ENCODE data around the gene YTHDF1. TPM values are rescaled to one million over a fixed set of nuclear protein-coding genes. Genes with fewer than 3 reads are reported as not detected.

YTHDF1 gene
- total and polyA plus RNA-seq, 2 experiments from 2014 or later = 35.9 to 57.4 TPM

DNA sequence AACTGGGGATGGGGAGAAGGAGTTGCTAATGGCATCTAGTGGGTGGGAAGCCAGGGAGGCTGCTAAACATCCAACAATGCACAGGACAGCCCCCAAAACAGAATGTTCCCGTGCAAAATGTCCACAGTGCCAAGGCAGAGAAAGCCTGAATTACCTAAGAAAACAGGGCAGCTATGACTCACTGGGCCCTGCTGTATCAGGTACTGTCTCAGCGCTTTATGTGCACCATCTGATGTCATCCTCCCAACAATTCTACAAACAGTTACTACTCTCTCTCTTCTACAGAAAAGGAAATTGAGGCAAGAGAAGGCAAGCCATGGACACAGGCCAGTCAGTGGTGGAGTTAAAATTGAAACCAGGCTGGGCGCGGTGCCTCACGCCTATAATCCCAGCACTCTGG is 3.1 kb downstream of the YTHDF1 start:
- DNase-seq (ENCODE audit: low spot score) = no peak
- H3K4me1 ChIP-seq (ENCODE audit: insufficient read depth) = peaks cover 42% of the 10 kb centered on the region
- no peak for TF ChIP-seq EZH2phosphoT487 (IDR thresholded peaks at IDR 0.05; ENCODE audit: low read depth, severe bottlenecking, unreplicated experiment)
- no peak for TF ChIP-seq EZH2 (IDR thresholded peaks at IDR 0.05; ENCODE audit: borderline replicate concordance)
- TF ChIP-seq, protein P1, sequence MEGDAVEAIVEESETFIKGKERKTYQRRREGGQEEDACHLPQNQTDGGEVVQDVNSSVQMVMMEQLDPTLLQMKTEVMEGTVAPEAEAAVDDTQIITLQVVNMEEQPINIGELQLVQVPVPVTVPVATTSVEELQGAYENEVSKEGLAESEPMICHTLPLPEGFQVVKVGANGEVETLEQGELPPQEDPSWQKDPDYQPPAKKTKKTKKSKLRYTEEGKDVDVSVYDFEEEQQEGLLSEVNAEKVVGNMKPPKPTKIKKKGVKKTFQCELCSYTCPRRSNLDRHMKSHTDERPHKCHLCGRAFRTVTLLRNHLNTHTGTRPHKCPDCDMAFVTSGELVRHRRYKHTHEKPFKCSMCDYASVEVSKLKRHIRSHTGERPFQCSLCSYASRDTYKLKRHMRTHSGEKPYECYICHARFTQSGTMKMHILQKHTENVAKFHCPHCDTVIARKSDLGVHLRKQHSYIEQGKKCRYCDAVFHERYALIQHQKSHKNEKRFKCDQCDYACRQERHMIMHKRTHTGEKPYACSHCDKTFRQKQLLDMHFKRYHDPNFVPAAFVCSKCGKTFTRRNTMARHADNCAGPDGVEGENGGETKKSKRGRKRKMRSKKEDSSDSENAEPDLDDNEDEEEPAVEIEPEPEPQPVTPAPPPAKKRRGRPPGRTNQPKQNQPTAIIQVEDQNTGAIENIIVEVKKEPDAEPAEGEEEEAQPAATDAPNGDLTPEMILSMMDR (IDR thresholded peaks at IDR 0.05; ENCODE audit: poor library complexity) = no peak
- H3K9me2 ChIP-seq (replicated peaks; ENCODE audit: insufficient read depth) = no peaks in the 10 kb centered on the region
- peak overlapping the region; percentile 86 for H3K27ac ChIP-seq
- no peaks in the 10 kb centered on the region for H3K9me3 ChIP-seq (ENCODE audit: low read depth)
- no peak overlapping the region for H2AFZ ChIP-seq
- H3K79me2 ChIP-seq = peaks cover 79% of the 10 kb centered on the region
- no peaks in the 10 kb centered on the region for H3K36me3 ChIP-seq (replicated peaks; ENCODE audit: insufficient read depth, low read depth)
- H3K4me2 ChIP-seq = peak overlapping the region; percentile 85
- H3K4me3 ChIP-seq = no peak overlapping the region
- H3K27me3 ChIP-seq = no peaks in the 10 kb centered on the region
- 92% methylated on average over 5 of the region's 5 CpGs for WGBS (ENCODE audit: low lambda C conversion rate, missing lambda C conversion rate)
- H4K20me1 ChIP-seq (ENCODE audit: insufficient read depth, poor library complexity, severe bottlenecking) = peaks cover 78% of the 10 kb centered on the region

DNA sequence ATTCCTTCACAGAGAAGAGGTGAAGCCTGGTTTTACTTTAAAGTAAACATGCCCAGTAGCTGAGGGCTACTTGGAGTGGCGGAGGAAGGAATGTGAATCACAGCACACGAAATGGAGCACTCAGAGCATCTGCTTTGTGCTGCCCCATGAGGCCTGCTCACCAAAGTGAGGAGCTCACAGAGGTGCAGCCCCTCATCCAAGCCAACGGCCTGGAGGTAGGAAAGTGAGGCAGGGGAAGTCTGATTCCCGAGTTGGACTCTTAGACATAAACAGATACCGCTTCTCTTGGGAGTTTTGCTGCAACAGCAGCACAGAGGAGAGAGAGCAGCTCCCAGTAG is 3.6 kb downstream of the YTHDF1 start:
- Histone ChIP-seq H3K4me2 (peak overlapping the region; percentile 85), H3K4me1 (ENCODE audit: insufficient read depth) (peaks cover 42% of the 10 kb centered on the region), H3K27ac (peak overlapping the region; percentile 62), H3K27me3 (no peaks in the 10 kb centered on the region), H3K4me3 (no peak overlapping the region), H4K20me1 (ENCODE audit: insufficient read depth, poor library complexity, severe bottlenecking) (peaks cover 83% of the 10 kb centered on the region), H2AFZ (no peak overlapping the region), H3K36me3 (replicated peaks; ENCODE audit: insufficient read depth, low read depth) (no peaks in the 10 kb centered on the region), H3K79me2 (peaks cover 84% of the 10 kb centered on the region), H3K9me3 (ENCODE audit: low read depth) (no peaks in the 10 kb centered on the region), H3K9me2 (replicated peaks; ENCODE audit: insufficient read depth) (no peaks in the 10 kb centered on the region)
- no peak for DNase-seq (ENCODE audit: low spot score)
- TF ChIP-seq EZH2phosphoT487 (IDR thresholded peaks at IDR 0.05; ENCODE audit: low read depth, severe bottlenecking, unreplicated experiment) (no peak), EZH2 (IDR thresholded peaks at IDR 0.05; ENCODE audit: borderline replicate concordance) (no peak)
- TF ChIP-seq, protein P1 (IDR thresholded peaks at IDR 0.05; ENCODE audit: poor library complexity) = no peak
- 78% methylated on average over 5 of the region's 5 CpGs for WGBS (ENCODE audit: low lambda C conversion rate, missing lambda C conversion rate)

DNA sequence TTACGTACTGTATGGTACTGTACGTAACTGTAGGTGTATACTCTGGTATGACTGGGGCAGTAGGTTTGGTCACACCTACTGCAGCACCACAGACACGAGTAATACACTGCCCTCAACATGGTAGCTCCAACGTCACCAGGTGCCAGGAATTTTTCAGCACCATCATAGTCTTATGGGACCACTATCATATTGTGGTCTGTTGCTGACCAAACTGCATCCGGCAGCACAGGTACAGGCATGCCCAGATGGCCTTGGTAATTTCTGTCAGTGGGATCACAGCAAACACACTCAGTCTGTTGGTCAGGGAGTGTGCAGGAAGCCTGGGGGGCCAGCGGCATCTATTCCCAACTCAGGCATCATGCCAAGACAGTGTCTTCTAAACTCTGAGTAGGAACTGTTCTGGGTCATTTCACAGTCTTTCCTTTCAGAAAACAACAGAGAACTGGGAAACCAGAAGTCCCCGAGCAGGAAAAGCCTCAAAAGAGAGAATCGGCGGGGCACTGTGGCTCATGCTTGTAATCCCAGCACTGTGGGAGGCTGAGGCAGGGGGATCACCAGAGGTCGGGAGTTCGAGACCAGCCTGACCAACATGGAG is 5.8 kb downstream of the YTHDF1 start:
- 91% methylated on average over 11 of the region's 11 CpGs for WGBS (ENCODE audit: low lambda C conversion rate, missing lambda C conversion rate)
- H3K9me3 ChIP-seq (ENCODE audit: low read depth) = no peaks in the 10 kb centered on the region
- H2AFZ ChIP-seq = no peak overlapping the region
- no peaks in the 10 kb centered on the region for H3K36me3 ChIP-seq (replicated peaks; ENCODE audit: insufficient read depth, low read depth)
- H3K27me3 ChIP-seq = no peaks in the 10 kb centered on the region
- H3K27ac ChIP-seq = no peak overlapping the region
- H3K79me2 ChIP-seq = peaks cover 96% of the 10 kb centered on the region
- DNase-seq (ENCODE audit: low spot score) = no peak
- no peak overlapping the region for H3K4me2 ChIP-seq
- H3K4me1 ChIP-seq (ENCODE audit: insufficient read depth) = peaks cover 38% of the 10 kb centered on the region
- no peaks in the 10 kb centered on the region for H3K9me2 ChIP-seq (replicated peaks; ENCODE audit: insufficient read depth)
- peaks cover 97% of the 10 kb centered on the region for H4K20me1 ChIP-seq (ENCODE audit: insufficient read depth, poor library complexity, severe bottlenecking)
- H3K4me3 ChIP-seq = no peak overlapping the region
- no peak for TF ChIP-seq EZH2phosphoT487 (IDR thresholded peaks at IDR 0.05; ENCODE audit: low read depth, severe bottlenecking, unreplicated experiment)
- TF ChIP-seq EZH2 (IDR thresholded peaks at IDR 0.05; ENCODE audit: borderline replicate concordance) = no peak
- TF ChIP-seq, protein P1 (IDR thresholded peaks at IDR 0.05; ENCODE audit: poor library complexity) = no peak

All from hepatocyte (in vitro differentiated cells).